Endodermal cell (in vitro differentiated cells): ENCODE data around the gene MESP1. TPM values are rescaled to one million over a fixed set of nuclear protein-coding genes. Genes with fewer than 3 reads are reported as not detected.

Experiments used
- DNase-seq: peaks from one replicate; pipeline ENCODE4 v3.0.0-alpha.2; 2017
- H3K27ac ChIP-seq: 2 replicates; pipeline ENCODE4 v1.5.1; 2013; ENCODE audit warnings: mild to moderate bottlenecking, low read depth, low read length, moderate library complexity
- H3K27me3 ChIP-seq: 2 replicates; pipeline ENCODE4 v1.6.1; 2013; ENCODE audit warnings: mild to moderate bottlenecking, low read length, moderate library complexity; ENCODE audit not compliant: insufficient read depth, control insufficient read depth, poor library complexity, severe bottlenecking
- H3K36me3 ChIP-seq: 2 replicates; pipeline ENCODE4 v1.7.0; 2013; ENCODE audit warnings: mild to moderate bottlenecking, low read length, moderate library complexity; ENCODE audit not compliant: control insufficient read depth, insufficient read depth
- H3K4me1 ChIP-seq: one replicate; pipeline ENCODE4 v1.7.0; 2013; ENCODE audit warnings: low read length; ENCODE audit not compliant: control insufficient read depth, insufficient read depth
- H3K4me3 ChIP-seq: 2 replicates; pipeline ENCODE4 v1.5.1; 2013; ENCODE audit warnings: mild to moderate bottlenecking, low read length, moderate library complexity
- H3K9ac ChIP-seq: 2 replicates; pipeline ENCODE4 v1.6.1; 2013; ENCODE audit warnings: mild to moderate bottlenecking, low read length, moderate library complexity; ENCODE audit not compliant: poor library complexity, severe bottlenecking; ENCODE audit errors: extremely low read depth
- H3K9me3 ChIP-seq: 2 replicates; pipeline ENCODE4 v1.6.1; 2013; ENCODE audit warnings: mild to moderate bottlenecking, low read length, moderate library complexity; ENCODE audit not compliant: control insufficient read depth
- H3K27ac Mint-ChIP-seq: 2 replicates; pipeline ENCODE4 v1.8.0; 2020; ENCODE audit warnings: mixed read lengths
- H3K27me3 Mint-ChIP-seq: 2 replicates; pipeline ENCODE4 v1.8.0; 2021; ENCODE audit warnings: mild to moderate bottlenecking, mixed read lengths; ENCODE audit not compliant: insufficient read depth
- H3K36me3 Mint-ChIP-seq: 2 replicates; pipeline ENCODE4 v1.8.0; 2020; ENCODE audit warnings: low read depth, mixed read lengths
- H3K4me1 Mint-ChIP-seq: 2 replicates; pipeline ENCODE4 v1.8.0; 2020; ENCODE audit warnings: mixed read lengths
- H3K4me3 Mint-ChIP-seq: 2 replicates; pipeline ENCODE4 v1.8.0; 2020; ENCODE audit warnings: mild to moderate bottlenecking, moderate library complexity, mixed read lengths
- H3K9me3 Mint-ChIP-seq: 2 replicates; pipeline ENCODE4 v1.8.0; 2020; ENCODE audit warnings: mild to moderate bottlenecking, mixed read lengths
- CTCF ChIP-seq: fragments of 200-600 bp; sonication (generic); conservative IDR thresholded peaks from 2 replicates; pipeline ENCODE4 v1.5.0; 2021; ENCODE audit warnings: antibody characterized with exemption, mild to moderate bottlenecking
- WGBS, 2 experiments: methylation state at CpG; one replicate each; pipeline versions ENCODE4 v1.1.5 to v1.1.7; 2013; ENCODE audit warnings: missing lambda C conversion rate in 2 of 2, mixed read lengths in 1 of 2; ENCODE audit not compliant: insufficient coverage in 1 of 2, insufficient read length in 1 of 2; 5-methylcytosine and 5-hydroxymethylcytosine counted together
- total RNA-seq, 2 donors: library from RNA; stranded (reverse); fragmentation: NEBNext Ultra II Directional in 1 of 2; extraction: Animal tissue kit (Norgen Biotek cat#: 25700) in 1 of 2; gene quantifications; 2 replicates in 1 of 2; 3 replicates in 1 of 2; pipeline ENCODE4 v1.2.1, GENCODE V29; 2021

The MESP1 gene
- total RNA-seq, 2 donors from 2014 or later: 0.22 TPM; not detected in 1

- no peaks in the 10 kb centered on the region for H3K9me3 Mint-ChIP-seq
- DNase-seq: peak; percentile 82
- Histone ChIP-seq H3K9me3 (no peaks in the 10 kb centered on the region), H3K36me3 (no peaks in the 10 kb centered on the region), H3K4me1 (no peaks in the 10 kb centered on the region), H3K27me3 (peaks cover 84% of the 10 kb centered on the region), H3K4me3 (no peak overlapping the region), H3K9ac (no peak overlapping the region), H3K27ac (no peak overlapping the region)
- 12 to 22% methylated on average over 13 to 28 of the region's 28 CpGs for WGBS, 2 experiments
- H3K4me1 Mint-ChIP-seq: no peaks in the 10 kb centered on the region
- no peak overlapping the region for H3K27ac Mint-ChIP-seq
- peaks cover 20% of the 10 kb centered on the region for H3K27me3 Mint-ChIP-seq
- no peak for TF ChIP-seq CTCF
- H3K4me3 Mint-ChIP-seq: no peak overlapping the region
- no peaks in the 10 kb centered on the region for H3K36me3 Mint-ChIP-seq
These were observed 3.1 kb downstream of the MESP1 start for GRCh38 chr15:89747708-89748682.

GRCh38 chr15:89746386-89746780 lies 4.7 kb downstream of the MESP1 start:
- Histone ChIP-seq H3K4me1 (no peaks in the 10 kb centered on the region), H3K4me3 (no peak overlapping the region), H3K36me3 (no peaks in the 10 kb centered on the region), H3K9ac (no peak overlapping the region), H3K27ac (no peak overlapping the region), H3K9me3 (no peaks in the 10 kb centered on the region), H3K27me3 (peaks cover 69% of the 10 kb centered on the region)
- DNase-seq: no peak
- Mint-ChIP-seq H3K36me3 (no peaks in the 10 kb centered on the region), H3K4me3 (no peak overlapping the region), H3K27me3 (peaks cover 9% of the 10 kb centered on the region), H3K4me1 (no peaks in the 10 kb centered on the region), H3K27ac (no peak overlapping the region), H3K9me3 (no peaks in the 10 kb centered on the region)
- WGBS, 2 experiments: 79 to 80% methylated on average over 1 to 9 of the region's 9 CpGs
- TF ChIP-seq CTCF: no peak

GRCh38 chr15:89745768-89746167 lies 5.3 kb downstream of the MESP1 start:
- no peak overlapping the region for H3K4me3 Mint-ChIP-seq
- H3K4me1 Mint-ChIP-seq: no peaks in the 10 kb centered on the region
- no peak for TF ChIP-seq CTCF
- Histone ChIP-seq H3K9me3 (no peaks in the 10 kb centered on the region), H3K4me3 (no peak overlapping the region), H3K27me3 (peaks cover 66% of the 10 kb centered on the region), H3K9ac (no peak overlapping the region), H3K36me3 (no peaks in the 10 kb centered on the region), H3K4me1 (no peaks in the 10 kb centered on the region), H3K27ac (no peak overlapping the region)
- no peak for DNase-seq
- H3K27me3 Mint-ChIP-seq: peaks cover 10% of the 10 kb centered on the region
- H3K27ac Mint-ChIP-seq: no peak overlapping the region
- 60% methylated on average over 1 of the region's 1 CpG; no CpG with 5 or more reads in 1 of the 2 experiments for WGBS, 2 experiments
- no peaks in the 10 kb centered on the region for H3K9me3 Mint-ChIP-seq
- H3K36me3 Mint-ChIP-seq: no peaks in the 10 kb centered on the region
